Activated CD4-positive, alpha-beta T cell treated with anti-CD3 and anti-CD28 coated beads, Interleukin-2, amount 50 U/mL, for 48 hours (primary cell): Measurements from ENCODE around the gene RCL1.
A peak's percentile ranks its signal among the peaks of the same experiment; 100 is the strongest.
"Not testable (repeated sequence)": the region's sequence is repeated elsewhere in the genome, so short reads cannot be mapped to it uniquely, and the experiment has no call there.

Source experiments
- DNase-seq, 2 experiments: peaks; one replicate each; pipeline ENCODE4 v3.0.0-alpha.2; 2020

RCL1 gene

GRCh38 chr9:4887556-4887955 lies 94.8 kb downstream of the RCL1 start:
- DNase-seq: no peak

- no peak for DNase-seq
These were observed 97.5 kb downstream of the RCL1 start for GRCh38 chr9:4890242-4890641.

DNA sequence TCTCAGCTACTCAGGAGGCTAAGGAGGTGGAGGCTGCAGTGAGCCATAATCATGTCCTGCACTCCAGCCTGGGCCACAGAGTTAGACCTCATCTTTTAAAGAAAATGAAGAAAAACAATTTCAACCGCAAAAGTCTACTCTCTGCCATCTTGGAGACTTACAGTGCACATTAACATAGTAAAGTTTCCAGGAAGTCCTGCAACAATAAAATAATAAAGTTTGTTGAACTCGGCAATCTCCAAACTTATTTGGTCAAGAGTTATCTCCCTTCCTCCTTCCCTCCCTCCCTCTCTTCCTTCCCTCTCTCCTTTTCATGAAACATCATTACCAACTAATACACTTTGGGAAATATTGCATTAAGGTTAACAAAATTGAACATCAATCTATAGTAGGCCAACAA lies 98.2 kb downstream of the RCL1 start:
- DNase-seq: no peak

DNA sequence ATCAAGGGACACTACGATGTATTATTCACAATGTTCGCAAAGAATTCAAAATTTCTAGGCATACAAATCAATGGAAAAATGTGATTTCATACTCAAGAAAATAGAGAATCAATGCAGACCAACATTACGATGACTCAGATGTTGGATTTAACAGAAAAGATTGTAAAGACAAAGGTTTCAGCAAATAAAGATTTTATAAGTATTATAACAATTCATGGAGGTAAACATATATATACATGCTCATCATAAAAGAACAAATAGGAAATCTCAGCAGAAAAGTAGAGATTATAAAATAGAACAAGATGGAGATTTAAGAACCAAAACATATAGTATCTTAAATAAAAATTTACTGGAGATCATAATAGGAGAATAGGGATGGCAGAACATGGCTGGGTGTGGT lies 98.9 kb downstream of the RCL1 start:
- DNase-seq: no peak

- DNase-seq: no peak
These were observed 99.9 kb downstream of the RCL1 start for GRCh38 chr9:4892501-4893194.

GRCh38 chr9:4894076-4894475 lies 101.3 kb downstream of the RCL1 start:
- DNase-seq: no peak

GRCh38 chr9:4899853-4900252 lies 107.1 kb downstream of the RCL1 start:
- not testable (repeated sequence) for DNase-seq

- DNase-seq: peak; percentile 22 to 35
These were observed 108.8 kb downstream of the RCL1 start for GRCh38 chr9:4901401-4902134.

DNA sequence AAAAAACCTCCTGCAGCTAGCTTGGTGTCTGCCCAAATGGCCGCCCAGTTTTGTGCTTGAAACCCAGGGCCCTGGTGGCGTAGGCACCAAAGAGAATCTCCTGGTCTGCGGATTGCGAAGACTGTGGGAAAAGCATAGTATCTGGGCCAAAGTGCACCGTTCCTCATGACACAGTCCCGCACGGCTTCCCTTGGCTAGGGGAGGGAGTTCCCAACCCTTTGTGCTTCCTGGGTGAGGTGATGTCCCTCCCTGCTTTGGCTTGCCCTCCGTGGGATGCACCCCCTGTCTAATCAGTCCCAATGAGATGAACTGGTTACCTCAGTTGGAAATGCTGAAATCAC lies 109.4 kb downstream of the RCL1 start:
- DNase-seq: no peak

- no peak for DNase-seq
These were observed 111.8 kb downstream of the RCL1 start for GRCh38 chr9:4904322-4905134.

- no peak for DNase-seq
These were observed 112.4 kb downstream of the RCL1 start for GRCh38 chr9:4905135-4905490.
